GM12865 (cell line): ENCODE results near the gene PTGDS.

Experiments used
- DNase-seq: peaks from one replicate; pipeline ENCODE4 v3.0.0; 2010; ENCODE audit warnings: low read depth
- H3K4me3 ChIP-seq: 2 replicates; pipeline ENCODE4 v1.5.1; 2011; ENCODE audit warnings: mild to moderate bottlenecking, low read depth, low read length, control low read depth
- CTCF ChIP-seq: IDR thresholded peaks from 2 replicates; pipeline ENCODE4 v1.5.1; 2011; ENCODE audit warnings: low read length, control low read depth, low read depth, inconsistent platforms; ENCODE audit not compliant: insufficient read depth; ENCODE audit errors: missing control alignments

The PTGDS gene

GRCh38 chr9:136937186-136938001 is 39.9 kb upstream of the PTGDS start:
- TF ChIP-seq CTCF: no peak
- no peak overlapping the region for H3K4me3 ChIP-seq
- DNase-seq: no peak

- TF ChIP-seq CTCF: no peak
- no peak overlapping the region for H3K4me3 ChIP-seq
- no peak for DNase-seq
Measured at GRCh38 chr9:136939431-136939995, 37.8 kb upstream of the PTGDS start.

GRCh38 chr9:136939996-136940525 is 37.2 kb upstream of the PTGDS start:
- H3K4me3 ChIP-seq: no peak overlapping the region
- no peak for TF ChIP-seq CTCF
- DNase-seq: no peak

- H3K4me3 ChIP-seq: no peak overlapping the region
- DNase-seq: no peak
- no peak for TF ChIP-seq CTCF
Measured at GRCh38 chr9:136940526-136941230, 36.6 kb upstream of the PTGDS start.

- TF ChIP-seq CTCF: no peak
Measured at GRCh38 chr9:136941231-136942111, 35.8 kb upstream of the PTGDS start.

More at GRCh38 chr9:136941231-136942111, 35.8 kb upstream of the PTGDS start:
- no peak overlapping the region for H3K4me3 ChIP-seq
- DNase-seq: no peak
